ENCODE data around the gene NPHS1. TPM values are rescaled to one million over a fixed set of nuclear protein-coding genes. Genes with fewer than 3 reads are reported as not detected.

The NPHS1 gene
- total RNA-seq, 2 donors from 2014 or later = 14.0 to 33.6 TPM

DNA sequence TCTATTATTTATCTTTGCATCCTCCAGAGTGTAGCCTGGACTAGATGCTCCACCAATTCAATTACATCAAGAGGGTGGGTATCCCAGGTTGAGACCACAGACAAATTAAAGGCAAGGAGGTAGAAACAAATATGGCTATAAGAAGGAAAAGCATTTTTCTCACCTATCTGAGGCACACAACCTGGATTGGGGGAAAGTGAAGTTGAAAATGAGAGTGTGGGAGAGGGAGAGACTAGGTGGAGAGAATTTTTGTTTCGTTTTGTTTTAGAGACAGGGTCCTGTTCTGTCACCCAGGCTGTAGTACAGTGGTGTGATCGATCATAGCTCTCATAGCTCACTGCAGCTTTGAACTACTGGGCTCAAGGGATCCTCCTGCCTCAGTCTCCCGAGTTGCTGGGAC, 33.9 kb downstream of the NPHS1 start:
- Histone ChIP-seq H3K4me1 (no peaks in the 10 kb centered on the region), H3K9me3 (no peaks in the 10 kb centered on the region), H3K36me3 (replicated peaks in 1 of 2; ENCODE audit: insufficient read depth in 1 of 2, low read depth in 2 of 2) (no peaks in the 10 kb centered on the region), H3K27me3 (no peaks in the 10 kb centered on the region), H3K27ac (no peak overlapping the region), H3K4me3 (no peak overlapping the region)
- intact Hi-C loops (cut with DNase I) = no loop called here
- 63 to 69% methylated on average over 3 of the region's 3 CpGs for WGBS, 2 donors
- TF ChIP-seq POLR2A (IDR thresholded peaks at IDR 0.05) = no peak
- TF ChIP-seq, protein P1, sequence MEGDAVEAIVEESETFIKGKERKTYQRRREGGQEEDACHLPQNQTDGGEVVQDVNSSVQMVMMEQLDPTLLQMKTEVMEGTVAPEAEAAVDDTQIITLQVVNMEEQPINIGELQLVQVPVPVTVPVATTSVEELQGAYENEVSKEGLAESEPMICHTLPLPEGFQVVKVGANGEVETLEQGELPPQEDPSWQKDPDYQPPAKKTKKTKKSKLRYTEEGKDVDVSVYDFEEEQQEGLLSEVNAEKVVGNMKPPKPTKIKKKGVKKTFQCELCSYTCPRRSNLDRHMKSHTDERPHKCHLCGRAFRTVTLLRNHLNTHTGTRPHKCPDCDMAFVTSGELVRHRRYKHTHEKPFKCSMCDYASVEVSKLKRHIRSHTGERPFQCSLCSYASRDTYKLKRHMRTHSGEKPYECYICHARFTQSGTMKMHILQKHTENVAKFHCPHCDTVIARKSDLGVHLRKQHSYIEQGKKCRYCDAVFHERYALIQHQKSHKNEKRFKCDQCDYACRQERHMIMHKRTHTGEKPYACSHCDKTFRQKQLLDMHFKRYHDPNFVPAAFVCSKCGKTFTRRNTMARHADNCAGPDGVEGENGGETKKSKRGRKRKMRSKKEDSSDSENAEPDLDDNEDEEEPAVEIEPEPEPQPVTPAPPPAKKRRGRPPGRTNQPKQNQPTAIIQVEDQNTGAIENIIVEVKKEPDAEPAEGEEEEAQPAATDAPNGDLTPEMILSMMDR (IDR thresholded peaks at IDR 0.05) = no peak
- DNase-seq (no peak), ATAC-seq (no peak)

DNA sequence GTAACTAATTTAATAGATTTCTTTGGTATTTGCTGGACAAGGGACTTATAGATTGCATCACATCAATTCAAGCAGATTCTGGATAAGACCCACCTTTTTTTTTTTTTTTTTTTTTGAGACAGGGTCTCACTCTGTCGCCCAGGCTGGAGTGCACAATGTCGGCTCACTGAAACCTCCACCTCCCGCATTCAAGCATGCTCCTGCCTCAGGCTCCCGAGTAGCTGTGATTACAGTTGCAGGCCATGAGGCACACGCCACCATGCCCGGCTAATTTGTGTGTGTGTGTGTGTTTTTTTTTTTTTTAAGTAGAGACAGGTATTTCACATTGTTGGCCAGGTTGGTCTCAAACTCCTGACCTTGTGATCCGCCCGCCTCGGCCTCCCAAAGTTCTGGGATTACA, 35.5 kb downstream of the NPHS1 start:
- Histone ChIP-seq H3K36me3 (replicated peaks in 1 of 2; ENCODE audit: insufficient read depth in 1 of 2, low read depth in 2 of 2) (no peaks in the 10 kb centered on the region), H3K27ac (no peak overlapping the region), H3K4me1 (peaks cover 8% of the 10 kb centered on the region), H3K4me3 (no peak overlapping the region), H3K9me3 (no peaks in the 10 kb centered on the region), H3K27me3 (no peaks in the 10 kb centered on the region)
- intact Hi-C loops (cut with DNase I) = no loop called here
- ATAC-seq (no peak), DNase-seq (no peak)
- 90 to 94% methylated on average over 9 of the region's 9 CpGs for WGBS, 2 donors
- no peak for TF ChIP-seq POLR2A (IDR thresholded peaks at IDR 0.05)
- TF ChIP-seq, protein P1 (IDR thresholded peaks at IDR 0.05) = no peak

DNA sequence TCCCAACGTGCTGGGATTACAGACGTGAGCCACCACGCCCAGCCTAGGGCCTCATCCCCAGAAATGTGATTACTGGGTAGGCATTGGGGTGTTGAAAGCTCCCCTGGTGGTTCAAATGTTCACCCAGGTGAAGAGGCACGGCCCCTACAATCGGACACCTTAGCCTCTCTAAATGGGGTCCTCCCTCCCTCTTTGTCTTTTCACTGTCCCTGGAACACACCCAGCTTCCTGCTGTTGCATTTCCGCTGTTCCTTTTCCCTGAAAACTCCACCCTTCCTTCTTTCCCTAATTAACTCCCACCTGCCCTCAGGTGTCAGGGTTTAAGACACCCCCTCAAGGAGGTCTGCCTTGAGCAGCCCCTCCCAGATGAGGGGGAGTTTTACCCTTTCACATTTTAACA, 36.0 kb downstream of the NPHS1 start:
- no peaks in the 10 kb centered on the region for H3K27me3 ChIP-seq
- DNase-seq (no peak), ATAC-seq (no peak)
- peaks cover 8% of the 10 kb centered on the region for H3K4me1 ChIP-seq
- H3K4me3 ChIP-seq = no peak overlapping the region
- H3K36me3 ChIP-seq (replicated peaks in 1 of 2; ENCODE audit: insufficient read depth in 1 of 2, low read depth in 2 of 2) = no peaks in the 10 kb centered on the region
- WGBS, 2 donors = 54 to 76% methylated on average over 6 of the region's 6 CpGs
- no peak for TF ChIP-seq POLR2A (IDR thresholded peaks at IDR 0.05)
- TF ChIP-seq, protein P1 (IDR thresholded peaks at IDR 0.05) = no peak
- no peak overlapping the region for H3K27ac ChIP-seq
- no peaks in the 10 kb centered on the region for H3K9me3 ChIP-seq
- intact Hi-C loops (cut with DNase I) = no loop called here

DNA sequence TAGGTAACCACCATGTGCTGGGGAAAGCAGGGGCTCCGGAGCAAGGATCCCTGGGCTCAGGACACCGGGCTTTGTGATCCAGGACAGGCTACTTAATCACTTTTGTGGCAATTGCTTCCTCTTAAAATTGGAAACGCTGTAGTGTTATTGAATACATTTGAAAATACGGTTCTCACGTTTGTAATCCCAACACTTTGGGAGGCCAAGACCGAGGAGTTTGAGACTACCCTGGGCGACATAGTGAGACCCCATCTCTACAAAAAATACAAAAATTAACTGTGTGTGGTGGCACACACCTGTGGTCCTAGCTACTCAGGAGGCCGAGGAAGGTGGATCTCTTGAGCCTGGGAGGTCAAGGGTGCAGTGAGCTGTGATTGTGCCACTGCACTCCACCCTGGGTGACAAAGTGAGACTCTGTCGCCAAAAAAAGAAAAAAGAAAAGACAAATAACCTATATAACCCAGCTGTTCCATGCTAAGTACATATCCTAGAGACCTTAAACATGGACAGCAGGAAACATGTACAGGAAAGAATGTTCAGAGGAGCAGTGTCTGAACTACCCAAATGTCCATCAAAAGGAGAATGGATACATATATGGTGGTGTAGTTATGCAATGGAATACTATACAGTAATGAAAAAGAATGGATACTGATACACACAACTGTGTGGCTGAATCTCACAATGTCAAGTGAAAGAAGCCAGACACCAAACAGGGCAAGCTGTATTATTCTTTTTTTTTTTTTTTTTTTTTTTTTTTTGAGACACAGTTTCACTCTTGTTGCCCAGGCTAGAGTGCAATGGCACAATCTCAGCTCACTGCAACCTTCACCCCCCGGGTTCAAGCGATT, 39.0 kb downstream of the NPHS1 start:
- intact Hi-C loops (cut with DNase I) = no loop called here
- no peak for ATAC-seq
- Histone ChIP-seq H3K4me1 (peaks cover 8% of the 10 kb centered on the region), H3K27ac (no peak overlapping the region), H3K4me3 (no peak overlapping the region), H3K36me3 (replicated peaks in 1 of 2; ENCODE audit: insufficient read depth in 1 of 2, low read depth in 2 of 2) (no peaks in the 10 kb centered on the region), H3K27me3 (no peaks in the 10 kb centered on the region), H3K9me3 (no peaks in the 10 kb centered on the region)
- no peak for DNase-seq
- 53 to 61% methylated on average over 11 of the region's 11 CpGs for WGBS, 2 donors
- TF ChIP-seq, protein P1 (IDR thresholded peaks at IDR 0.05) = no peak
- TF ChIP-seq POLR2A (IDR thresholded peaks at IDR 0.05) = no peak
